BLaER1 (cell line): ENCODE results near the gene AK9.
A peak's percentile ranks its signal among the peaks of the same experiment; 100 is the strongest.
"Not testable (repeated sequence)": the region's sequence is repeated elsewhere in the genome, so short reads cannot be mapped to it uniquely, and the experiment has no call there.

Experiments used
- H3K27ac ChIP-seq: shearing (Covaris generic); formaldehyde crosslinking; 2 replicates; pipeline ENCODE4 v1.8.1; 2022
- H3K27me3 ChIP-seq: shearing (Covaris generic); formaldehyde crosslinking; 2 replicates; pipeline ENCODE4 v1.8.1; 2022
- H3K36me3 ChIP-seq: shearing (Covaris generic); formaldehyde crosslinking; 2 replicates; pipeline ENCODE4 v1.8.1; 2022
- H3K4me1 ChIP-seq: shearing (Covaris generic); formaldehyde crosslinking; 2 replicates; pipeline ENCODE4 v1.8.1; 2022
- H3K4me2 ChIP-seq: shearing (Covaris generic); formaldehyde crosslinking; 2 replicates; pipeline ENCODE4 v1.8.1; 2022
- H3K4me3 ChIP-seq: shearing (Covaris generic); formaldehyde crosslinking; 2 replicates; pipeline ENCODE4 v1.8.1; 2022
- H3K9ac ChIP-seq: shearing (Covaris generic); formaldehyde crosslinking; 2 replicates; pipeline ENCODE4 v1.8.1; 2022
- H3K9me3 ChIP-seq: shearing (Covaris generic); formaldehyde crosslinking; 2 replicates; pipeline ENCODE4 v1.8.1; 2022
- H4K20me1 ChIP-seq: shearing (Covaris generic); formaldehyde crosslinking; 2 replicates; pipeline ENCODE4 v1.8.1; 2022
- Cebpa-rat ChIP-seq: shearing (Covaris generic); IDR thresholded peaks from 2 replicates; pipeline ENCODE4 v1.8.1; 2022

AK9 gene

DNA sequence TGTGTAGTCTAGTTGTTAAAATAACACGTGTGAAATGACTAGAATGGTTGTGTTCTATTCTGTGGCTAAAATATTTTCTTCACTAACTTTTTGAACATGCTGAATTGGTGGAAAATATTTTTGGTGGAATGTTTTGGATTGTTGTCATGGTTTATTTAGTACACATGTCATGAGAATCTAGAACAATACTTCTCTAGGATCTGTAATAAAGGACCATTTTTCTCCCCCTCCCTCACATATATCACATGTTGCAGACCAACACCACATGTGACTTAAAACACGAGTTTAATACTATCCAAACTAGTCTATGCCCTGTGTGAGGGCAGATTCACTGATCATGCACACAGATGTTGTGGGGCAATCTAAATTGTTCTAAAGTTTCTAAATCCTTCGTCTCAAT, 29.3 kb upstream of the AK9 start:
- H3K9me3 ChIP-seq: peaks cover 5% of the 10 kb centered on the region
- H3K4me3 ChIP-seq: no peak overlapping the region
- H3K9ac ChIP-seq: no peak overlapping the region
- H3K4me2 ChIP-seq: no peak overlapping the region
- TF ChIP-seq Cebpa-rat: no peak
- no peak overlapping the region for H3K27ac ChIP-seq
- H3K36me3 ChIP-seq: peaks cover 22% of the 10 kb centered on the region; the same call in 1 of the 2 replicates
- H3K4me1 ChIP-seq: peaks cover 6% of the 10 kb centered on the region; the same call in 1 of the 2 replicates
- H4K20me1 ChIP-seq: no peaks in the 10 kb centered on the region
- no peaks in the 10 kb centered on the region for H3K27me3 ChIP-seq

DNA sequence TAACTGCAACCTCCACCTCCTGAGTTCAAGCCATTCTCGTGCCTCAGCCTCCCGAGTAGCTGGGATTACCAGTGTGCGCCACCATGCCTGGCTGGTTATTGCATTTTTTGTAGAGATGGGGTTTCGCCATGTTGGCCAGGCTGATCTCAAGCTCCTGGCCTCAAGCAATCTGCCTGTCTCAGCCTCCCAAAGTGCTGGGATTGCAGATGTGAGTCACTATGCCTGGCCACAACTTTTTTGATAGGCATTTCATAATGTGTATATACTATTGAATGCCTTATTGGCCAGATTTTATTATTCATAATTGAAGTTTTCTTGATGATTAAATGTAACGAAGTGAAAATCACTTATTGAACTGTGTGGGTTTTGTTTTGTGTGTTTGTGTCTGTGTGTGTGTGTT, 28.0 kb upstream of the AK9 start:
- Histone ChIP-seq H3K4me1 (peaks cover 6% of the 10 kb centered on the region; the same call in 1 of the 2 replicates), H3K36me3 (peaks cover 22% of the 10 kb centered on the region; the same call in 1 of the 2 replicates), H4K20me1 (no peaks in the 10 kb centered on the region), H3K4me3 (no peak overlapping the region), H3K9me3 (no peaks in the 10 kb centered on the region), H3K27ac (no peak overlapping the region), H3K4me2 (no peak overlapping the region), H3K27me3 (no peaks in the 10 kb centered on the region), H3K9ac (no peak overlapping the region)
- no peak for TF ChIP-seq Cebpa-rat

DNA sequence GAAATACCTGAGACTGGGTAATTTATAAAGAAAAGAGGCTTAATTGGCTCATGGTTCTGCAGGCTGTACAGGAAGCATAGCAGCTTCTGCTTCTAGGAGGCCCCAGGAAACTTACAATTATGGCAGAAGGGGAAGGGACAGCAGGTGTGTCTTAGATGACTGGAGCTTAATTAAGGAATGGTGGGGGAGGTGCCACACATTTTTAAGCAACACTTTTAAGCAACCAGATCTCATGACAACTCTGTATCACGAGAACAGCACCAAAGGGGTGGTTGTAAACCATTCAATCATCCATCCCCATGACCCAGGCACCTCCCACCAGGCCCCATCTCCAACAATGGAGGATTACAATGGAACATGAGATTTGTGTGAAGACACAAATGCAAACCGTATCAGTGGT, 27.0 kb upstream of the AK9 start:
- peaks cover 19% of the 10 kb centered on the region; the same call in 1 of the 2 replicates for H3K36me3 ChIP-seq
- H4K20me1 ChIP-seq: no peaks in the 10 kb centered on the region
- no peak overlapping the region for H3K4me3 ChIP-seq
- no peak overlapping the region for H3K27ac ChIP-seq
- peaks cover 6% of the 10 kb centered on the region; the same call in 1 of the 2 replicates for H3K4me1 ChIP-seq
- no peak overlapping the region for H3K9ac ChIP-seq
- no peaks in the 10 kb centered on the region for H3K9me3 ChIP-seq
- no peak overlapping the region for H3K4me2 ChIP-seq
- no peak for TF ChIP-seq Cebpa-rat
- no peaks in the 10 kb centered on the region for H3K27me3 ChIP-seq

DNA sequence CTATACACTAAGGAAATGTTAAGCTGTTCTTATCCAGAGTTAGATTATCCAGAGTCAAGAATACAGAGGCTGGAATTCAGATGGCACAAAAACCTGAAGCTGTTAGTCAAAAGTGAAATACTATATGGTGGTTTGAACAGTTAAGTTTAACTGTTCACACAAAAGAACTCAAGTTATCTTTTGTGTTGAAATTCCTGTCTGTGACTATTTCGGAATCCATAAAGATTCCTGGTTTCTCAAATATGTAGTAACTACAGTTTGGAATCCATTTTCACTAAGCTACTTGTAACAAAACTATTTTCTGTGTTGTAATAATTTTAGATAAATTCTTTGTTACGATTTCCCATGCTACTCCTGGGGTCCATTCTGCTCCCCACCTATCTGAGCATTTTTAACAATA, 24.6 kb upstream of the AK9 start:
- Histone ChIP-seq H3K4me2 (no peak overlapping the region), H3K9me3 (peaks cover 19% of the 10 kb centered on the region), H4K20me1 (no peaks in the 10 kb centered on the region), H3K27me3 (no peaks in the 10 kb centered on the region), H3K27ac (no peak overlapping the region), H3K4me1 (peaks cover 6% of the 10 kb centered on the region; the same call in 1 of the 2 replicates), H3K36me3 (peaks cover 17% of the 10 kb centered on the region; the same call in 1 of the 2 replicates), H3K4me3 (no peak overlapping the region), H3K9ac (no peak overlapping the region)
- TF ChIP-seq Cebpa-rat: no peak

GRCh38 chr6:109714611-109715010, 23.6 kb upstream of the AK9 start:
- no peak for TF ChIP-seq Cebpa-rat
- H3K27ac ChIP-seq: no peak overlapping the region
- H4K20me1 ChIP-seq: no peaks in the 10 kb centered on the region
- peaks cover 6% of the 10 kb centered on the region; the same call in 1 of the 2 replicates for H3K4me1 ChIP-seq
- H3K9me3 ChIP-seq: peaks cover 29% of the 10 kb centered on the region
- no peak overlapping the region for H3K4me2 ChIP-seq
- no peak overlapping the region for H3K9ac ChIP-seq
- no peaks in the 10 kb centered on the region for H3K27me3 ChIP-seq
- H3K36me3 ChIP-seq: peaks cover 14% of the 10 kb centered on the region; the same call in 1 of the 2 replicates
- no peak overlapping the region for H3K4me3 ChIP-seq

DNA sequence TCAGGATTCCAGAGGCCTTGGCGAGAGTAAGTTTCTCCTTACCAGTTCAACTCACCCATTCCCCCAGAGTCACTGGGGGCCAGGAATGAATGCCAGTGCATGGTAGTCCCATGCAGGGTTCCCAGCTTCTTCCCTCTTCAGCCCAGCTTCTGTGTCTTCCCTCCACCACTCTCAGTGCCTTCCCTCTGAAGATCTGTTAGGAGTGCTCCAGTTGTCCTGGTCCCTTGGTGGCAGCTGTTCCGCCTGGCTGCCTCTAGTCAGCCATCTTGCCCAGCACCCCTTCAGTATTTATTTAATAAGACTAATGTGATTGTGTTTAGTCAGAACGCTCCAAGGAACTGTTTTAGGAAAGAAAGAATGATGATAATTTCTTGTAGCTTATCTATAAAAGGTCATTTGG, 23.2 kb upstream of the AK9 start:
- no peak for TF ChIP-seq Cebpa-rat
- no peak overlapping the region for H3K9ac ChIP-seq
- H3K36me3 ChIP-seq: peaks cover 10% of the 10 kb centered on the region; the same call in 1 of the 2 replicates
- H3K4me2 ChIP-seq: no peak overlapping the region
- no peaks in the 10 kb centered on the region for H4K20me1 ChIP-seq
- H3K4me3 ChIP-seq: no peak overlapping the region
- H3K27ac ChIP-seq: no peak overlapping the region
- no peaks in the 10 kb centered on the region for H3K27me3 ChIP-seq
- peaks cover 6% of the 10 kb centered on the region; the same call in 1 of the 2 replicates for H3K4me1 ChIP-seq
- peaks cover 33% of the 10 kb centered on the region for H3K9me3 ChIP-seq

DNA sequence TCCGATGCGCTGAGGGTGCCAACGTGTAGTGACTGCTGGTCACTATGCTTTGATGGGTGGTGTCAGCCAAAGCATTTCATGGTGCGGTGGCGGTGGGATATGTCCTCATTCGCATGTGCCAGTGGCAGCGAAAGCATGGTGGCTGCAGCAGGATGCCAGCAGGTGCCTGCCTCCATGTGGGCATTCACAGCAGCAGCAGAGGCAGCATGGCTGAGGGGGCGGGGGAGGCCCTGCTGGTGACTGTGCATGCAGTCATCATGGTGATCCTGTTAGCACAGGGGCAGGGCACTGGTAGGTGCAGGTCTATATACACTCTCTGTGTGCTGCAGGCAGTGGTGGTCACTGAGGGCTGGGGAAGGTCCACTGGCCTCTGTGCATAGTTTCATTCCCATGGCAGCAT, 22.1 kb upstream of the AK9 start:
- peaks cover 44% of the 10 kb centered on the region for H3K9me3 ChIP-seq
- H3K27me3 ChIP-seq: no peaks in the 10 kb centered on the region
- no peak overlapping the region for H3K4me2 ChIP-seq
- TF ChIP-seq Cebpa-rat: no peak
- 0 out of 2 replicates have a peak, but pooled peaks cover 5% of the 10 kb centered on the region for H3K36me3 ChIP-seq
- peaks cover 6% of the 10 kb centered on the region; the same call in 1 of the 2 replicates for H3K4me1 ChIP-seq
- H3K4me3 ChIP-seq: no peak overlapping the region
- H3K27ac ChIP-seq: no peak overlapping the region
- H3K9ac ChIP-seq: no peak overlapping the region
- H4K20me1 ChIP-seq: no peaks in the 10 kb centered on the region

- H3K27ac ChIP-seq, H3K4me2 ChIP-seq, H3K4me1 ChIP-seq, H3K36me3 ChIP-seq, H3K9ac ChIP-seq, H3K4me3 ChIP-seq, H4K20me1 ChIP-seq, H3K27me3 ChIP-seq: not testable (repeated sequence)
- peaks cover 46% of the 10 kb centered on the region for H3K9me3 ChIP-seq
These were observed 17.1 kb upstream of the AK9 start for GRCh38 chr6:109708099-109708498.

DNA sequence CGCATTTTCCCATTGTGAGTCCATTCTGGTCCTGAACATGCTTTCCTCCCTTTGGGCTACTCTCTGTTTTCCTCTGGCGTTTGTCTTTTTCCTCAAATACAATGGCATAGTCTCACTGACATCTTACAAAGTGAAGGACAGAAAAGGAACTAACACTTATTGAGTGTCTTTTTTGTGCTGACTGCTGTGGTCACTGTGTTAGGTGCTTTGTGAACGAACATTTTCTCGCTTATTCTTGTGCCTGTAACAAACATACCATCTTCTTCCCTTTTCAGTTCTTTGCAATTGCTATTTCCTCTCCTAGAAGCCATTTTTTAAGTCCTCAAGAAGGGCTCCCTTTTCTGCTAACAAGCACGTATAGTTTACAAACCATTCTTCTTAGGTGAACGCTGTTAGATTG, 15.5 kb upstream of the AK9 start:
- Histone ChIP-seq H3K9ac (no peak overlapping the region), H3K27me3 (no peaks in the 10 kb centered on the region), H3K4me1 (peaks cover 5% of the 10 kb centered on the region; the same call in 1 of the 2 replicates), H3K4me2 (no peak overlapping the region), H3K36me3 (no peaks in the 10 kb centered on the region), H3K4me3 (no peak overlapping the region), H4K20me1 (no peaks in the 10 kb centered on the region), H3K9me3 (peaks cover 35% of the 10 kb centered on the region), H3K27ac (no peak overlapping the region)
- TF ChIP-seq Cebpa-rat: no peak

DNA sequence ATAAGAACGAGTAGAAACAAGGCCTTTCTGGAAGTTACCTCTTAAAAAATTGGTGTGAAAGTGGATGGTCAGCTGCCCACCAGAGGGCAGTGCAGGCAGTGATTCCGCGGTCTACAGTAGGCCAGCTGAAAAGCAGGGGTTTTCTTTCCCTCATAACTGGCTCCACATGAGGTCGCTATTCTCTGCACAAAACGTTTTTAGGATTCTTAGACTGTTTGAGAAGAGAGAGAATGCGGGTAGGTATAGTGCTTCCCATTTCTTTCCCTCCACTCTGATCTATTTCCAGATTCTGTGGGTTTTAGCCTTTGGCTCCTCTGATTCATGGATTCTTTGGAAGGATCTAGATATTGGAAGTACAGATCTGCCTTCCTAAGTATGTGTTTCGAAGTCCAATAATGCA, 14.3 kb upstream of the AK9 start:
- no peak for TF ChIP-seq Cebpa-rat
- no peak overlapping the region for H3K4me2 ChIP-seq

DNA sequence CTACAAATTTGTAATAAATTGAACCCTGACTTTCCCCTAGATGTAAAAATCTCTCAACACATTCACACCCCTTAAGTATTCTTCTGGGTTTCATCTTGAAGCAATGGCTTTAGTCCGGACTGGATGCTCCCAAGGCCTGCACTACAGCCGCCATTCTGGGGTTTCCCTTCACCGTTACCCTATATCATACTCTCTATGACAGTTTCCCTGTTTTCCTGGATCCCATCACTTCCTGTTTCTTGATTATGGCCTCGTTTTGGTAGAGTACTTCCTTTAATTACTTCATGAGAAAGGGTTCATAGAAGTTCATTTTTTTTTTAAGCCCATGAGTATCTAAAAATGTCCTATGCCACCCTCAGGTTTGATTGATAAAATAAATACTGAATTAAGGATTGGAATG, 11.8 kb upstream of the AK9 start:
- no peak overlapping the region for H3K27ac ChIP-seq

More for the DNA sequence above, 14.3 kb upstream of the AK9 start:
- Histone ChIP-seq H3K9me3 (peaks cover 23% of the 10 kb centered on the region), H3K27me3 (no peaks in the 10 kb centered on the region), H3K27ac (no peak overlapping the region), H4K20me1 (no peaks in the 10 kb centered on the region), H3K4me3 (no peak overlapping the region), H3K9ac (no peak overlapping the region), H3K36me3 (no peaks in the 10 kb centered on the region), H3K4me1 (peaks cover 5% of the 10 kb centered on the region; the same call in 1 of the 2 replicates)

More for the DNA sequence above, 11.8 kb upstream of the AK9 start:
- Histone ChIP-seq H3K4me2 (peak overlapping the region; percentile 8; the same call in 1 of the 2 replicates), H3K4me3 (no peak overlapping the region), H4K20me1 (no peaks in the 10 kb centered on the region), H3K36me3 (no peaks in the 10 kb centered on the region), H3K4me1 (peaks cover 5% of the 10 kb centered on the region; the same call in 1 of the 2 replicates), H3K9ac (no peak overlapping the region), H3K9me3 (no peaks in the 10 kb centered on the region), H3K27me3 (no peaks in the 10 kb centered on the region)
- TF ChIP-seq Cebpa-rat: no peak
